HG03575 (cell line): Measurements from ENCODE around the gene IGF1.
"Not testable (repeated sequence)": the region's sequence is repeated elsewhere in the genome, so short reads cannot be mapped to it uniquely, and the experiment has no call there.

Experiments
- ATAC-seq: cut with Tn5 transposase; IDR thresholded peaks from one replicate; pipeline ENCODE4 v1.9.1; 2021; ENCODE audit not compliant: unreplicated experiment, insufficient number of reproducible peaks, low FRiP score; ENCODE audit errors: extremely low read depth

Gene IGF1

DNA sequence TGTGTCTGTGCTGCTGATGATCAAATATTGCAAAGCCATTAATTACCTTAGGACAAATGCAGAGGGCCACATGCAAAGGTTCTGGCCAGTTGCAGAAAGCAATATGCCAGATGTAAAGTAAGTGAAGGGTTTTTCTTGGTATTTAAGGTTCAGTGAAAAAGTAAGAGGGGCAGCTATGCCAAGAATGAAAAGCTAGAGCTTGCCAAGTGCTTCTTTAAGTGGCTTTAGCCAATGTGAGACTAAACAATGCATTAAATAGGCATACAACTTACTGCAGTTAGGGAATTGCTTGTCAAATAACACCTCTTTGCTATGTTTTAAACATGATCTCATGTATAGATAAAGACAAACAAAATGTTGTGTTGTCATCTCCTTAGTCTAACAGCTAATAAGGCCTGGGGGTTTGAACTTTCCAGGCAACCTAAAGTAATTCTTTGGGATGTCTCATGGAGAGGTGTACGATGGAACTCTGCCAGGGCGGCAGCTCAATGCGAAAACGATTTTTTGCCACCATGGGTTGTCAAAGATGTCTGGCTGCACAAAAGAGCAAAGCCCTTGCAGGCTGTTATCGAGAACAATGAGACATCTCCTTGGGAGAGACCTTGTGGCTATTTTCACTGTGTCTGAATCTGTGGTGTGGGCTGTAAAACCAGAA, 12.0 kb downstream of the IGF1 start:
- ATAC-seq, result no peak

DNA sequence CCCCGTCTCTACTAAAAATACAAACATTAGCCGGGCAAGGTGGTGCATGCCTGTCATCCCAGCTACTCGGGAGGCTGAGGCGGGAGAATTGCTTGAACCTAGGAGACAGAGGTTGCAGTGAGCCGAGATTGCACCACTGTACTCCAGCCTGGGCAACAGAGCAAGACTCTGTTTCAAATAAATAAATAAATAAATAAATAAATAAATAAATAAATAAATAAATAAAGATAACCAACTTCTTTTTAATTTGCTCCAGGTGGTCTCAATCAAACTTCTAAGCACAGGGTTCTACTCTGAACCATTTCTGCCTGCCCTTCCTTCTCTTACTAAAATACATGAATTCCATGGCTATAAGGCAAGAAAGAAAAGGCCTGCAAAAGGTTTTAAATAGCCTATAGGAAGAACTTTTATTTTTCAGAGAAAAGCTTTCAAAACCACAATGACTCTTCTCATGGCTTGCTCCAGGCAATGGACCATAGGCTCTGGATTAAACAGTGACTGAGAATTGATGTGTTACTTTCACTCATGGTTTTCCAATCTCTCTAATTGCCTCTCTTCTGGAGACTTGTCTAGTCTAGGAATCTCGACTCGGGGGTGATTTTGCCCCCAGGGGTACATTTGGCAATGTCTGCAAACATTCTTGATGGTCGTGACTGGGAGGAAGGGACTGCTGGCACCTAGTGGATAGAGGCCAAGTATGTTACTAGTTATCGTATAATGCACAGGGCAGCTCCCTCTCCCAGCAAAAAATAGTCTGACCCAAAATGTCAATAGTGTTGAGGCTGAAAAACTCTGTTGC, 14.4 kb downstream of the IGF1 start:
- no peak for ATAC-seq

DNA sequence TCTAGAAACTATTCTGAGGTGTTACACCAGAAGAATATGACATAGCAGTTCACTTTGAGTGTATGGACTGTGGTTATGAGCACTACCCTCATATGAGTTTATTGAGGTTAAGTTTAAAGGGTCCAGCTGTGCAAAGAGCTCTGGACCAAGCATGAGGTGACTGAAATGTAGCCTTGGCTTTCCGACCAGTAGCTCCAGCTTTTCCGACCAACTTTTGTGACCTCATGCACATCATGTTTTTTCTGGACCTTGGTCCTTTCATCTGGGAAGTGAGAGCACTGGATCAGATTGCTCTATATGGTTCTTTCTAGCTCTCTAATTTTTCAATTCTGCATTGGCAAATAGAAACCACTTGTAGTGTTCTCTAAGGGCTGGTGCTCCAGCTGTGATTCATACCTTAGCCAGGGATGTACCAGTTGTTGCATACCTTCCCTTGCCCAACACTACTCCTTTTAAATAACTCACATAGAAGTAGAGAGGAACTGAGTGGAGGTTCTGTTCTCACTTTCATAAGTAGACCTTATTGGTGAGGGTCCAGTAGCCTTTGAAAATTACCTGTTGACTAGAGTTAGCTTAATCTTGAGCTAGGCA, 16.6 kb downstream of the IGF1 start:
- no peak for ATAC-seq

DNA sequence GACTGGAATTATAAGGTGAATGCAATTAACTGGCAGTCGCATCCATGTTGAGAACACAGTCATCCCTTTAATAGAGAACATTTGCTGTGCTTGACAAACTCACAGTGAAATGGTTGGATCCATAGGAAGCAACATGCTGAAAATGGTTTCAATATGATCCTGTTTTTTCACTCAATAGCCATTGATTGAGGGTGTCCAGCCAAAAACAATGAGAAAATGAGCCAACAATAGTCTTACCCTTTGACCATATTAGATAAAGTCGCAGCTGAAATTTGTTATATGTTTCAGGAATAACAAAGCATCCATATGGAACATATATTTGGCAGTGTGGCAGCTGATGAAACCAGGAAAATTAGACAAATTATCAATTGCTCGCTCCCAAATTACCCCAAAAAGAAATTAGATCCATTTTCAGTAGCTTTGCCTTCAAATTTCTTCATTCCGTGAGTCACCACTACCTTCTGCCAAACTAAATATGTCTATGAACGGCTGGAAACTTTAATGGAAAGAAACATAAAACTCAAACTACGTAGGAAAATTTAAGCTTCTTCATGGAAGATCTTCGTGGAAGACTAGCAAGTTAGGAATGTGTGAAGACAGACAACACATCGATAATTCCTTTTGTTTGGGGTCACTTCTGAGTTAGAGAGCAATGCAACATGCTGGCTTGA, 17.4 kb downstream of the IGF1 start:
- ATAC-seq, result no peak

DNA sequence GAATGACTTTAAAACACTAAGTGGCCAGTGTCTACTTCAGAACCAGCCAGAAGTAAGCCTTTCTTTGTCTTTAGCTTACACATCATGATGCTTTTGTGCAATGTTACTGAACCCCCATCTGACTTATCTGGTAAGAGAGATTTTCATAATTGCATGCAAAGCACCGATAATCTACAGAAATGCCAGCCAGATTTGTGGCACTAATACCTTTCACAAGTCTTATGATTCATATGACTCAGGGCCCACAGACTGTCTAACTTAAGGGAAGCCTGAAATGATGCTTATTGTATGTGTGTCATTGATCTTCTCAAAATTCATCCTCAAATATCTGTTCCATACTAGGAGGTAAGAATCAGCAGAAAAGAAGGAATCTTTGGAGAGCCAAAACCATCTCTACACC, 18.0 kb downstream of the IGF1 start:
- no peak for ATAC-seq

DNA sequence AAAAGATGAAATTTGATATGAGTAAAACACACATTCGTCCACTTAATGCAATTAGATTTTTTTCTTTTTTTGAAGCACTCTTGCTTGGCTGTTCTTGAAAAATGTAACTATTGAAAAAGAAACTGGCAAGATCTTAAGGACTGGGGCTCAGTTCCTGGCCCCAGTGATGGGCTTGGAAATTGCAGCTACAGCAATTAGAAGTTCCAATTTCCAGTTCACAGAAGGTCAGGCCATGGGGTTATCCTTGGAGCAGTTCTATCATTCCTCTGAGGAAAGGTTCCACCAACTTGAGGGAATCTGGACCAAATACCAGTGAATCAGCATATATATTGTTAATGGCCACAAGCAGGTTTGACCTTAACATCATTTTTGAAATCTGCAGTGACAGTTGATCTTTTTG, 18.9 kb downstream of the IGF1 start:
- ATAC-seq, result no peak

DNA sequence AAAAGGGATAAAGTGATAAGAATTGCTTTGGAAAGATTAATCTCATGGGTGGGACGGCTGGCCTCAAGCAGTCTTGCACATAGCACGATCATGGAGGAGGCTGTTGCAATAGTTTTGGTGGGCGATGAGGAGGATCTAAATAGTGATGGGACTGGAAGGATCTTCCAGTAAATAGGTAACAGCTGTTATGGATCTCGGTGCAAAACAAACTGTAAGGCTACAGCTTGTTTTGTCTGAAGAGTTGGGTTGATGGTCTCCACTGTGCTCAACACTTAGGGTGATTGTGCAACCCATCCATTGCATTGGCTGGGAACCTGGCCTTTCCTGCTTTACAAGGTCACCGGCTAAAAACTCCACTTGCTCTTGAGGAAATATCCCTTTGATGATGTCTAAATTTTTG, 21.0 kb downstream of the IGF1 start:
- no peak for ATAC-seq

DNA sequence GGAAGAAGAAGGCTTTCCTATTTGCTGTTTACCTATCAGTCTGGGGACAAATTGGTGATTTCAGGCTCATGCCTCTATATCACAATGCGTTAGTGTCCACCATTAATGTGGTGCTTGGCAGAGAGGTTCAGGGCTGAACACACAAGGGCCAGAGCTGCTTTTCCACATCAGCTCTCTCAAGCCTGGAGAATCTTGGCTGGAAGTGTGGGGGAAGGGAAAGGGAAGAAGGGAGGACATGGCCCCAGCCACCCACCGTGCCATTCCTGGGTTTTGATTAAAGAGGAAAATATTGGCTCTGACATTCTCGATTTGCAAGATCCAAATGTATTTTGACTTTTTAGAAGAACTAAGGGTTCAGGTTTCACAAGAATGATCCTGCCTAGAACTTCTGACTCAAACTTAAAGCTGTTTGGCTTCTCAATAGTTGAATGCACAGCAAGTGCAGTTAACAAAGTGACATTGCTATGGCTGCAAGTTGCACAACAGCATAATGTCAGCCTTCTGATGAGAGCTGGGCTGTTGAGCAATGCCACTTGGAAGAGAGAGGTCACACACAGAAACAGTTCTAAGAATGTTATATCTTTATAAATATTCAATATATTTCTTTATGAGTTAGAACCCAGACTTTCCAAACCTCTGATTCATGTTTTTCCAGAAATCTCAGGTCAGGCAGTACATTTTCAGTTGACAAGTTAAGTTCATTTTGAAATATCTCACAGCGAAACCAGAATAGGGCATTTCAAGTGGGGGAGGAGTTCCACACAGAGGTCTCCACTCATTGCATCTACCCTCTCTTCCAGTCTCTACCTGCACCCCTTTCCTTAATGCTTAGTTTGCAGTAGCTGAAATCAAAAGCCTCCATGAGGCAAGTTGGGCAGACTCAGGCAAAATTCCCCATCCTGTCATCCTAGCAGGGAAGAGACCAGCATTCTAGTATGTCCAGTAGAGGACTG, 25.3 kb downstream of the IGF1 start:
- ATAC-seq, result no peak

DNA sequence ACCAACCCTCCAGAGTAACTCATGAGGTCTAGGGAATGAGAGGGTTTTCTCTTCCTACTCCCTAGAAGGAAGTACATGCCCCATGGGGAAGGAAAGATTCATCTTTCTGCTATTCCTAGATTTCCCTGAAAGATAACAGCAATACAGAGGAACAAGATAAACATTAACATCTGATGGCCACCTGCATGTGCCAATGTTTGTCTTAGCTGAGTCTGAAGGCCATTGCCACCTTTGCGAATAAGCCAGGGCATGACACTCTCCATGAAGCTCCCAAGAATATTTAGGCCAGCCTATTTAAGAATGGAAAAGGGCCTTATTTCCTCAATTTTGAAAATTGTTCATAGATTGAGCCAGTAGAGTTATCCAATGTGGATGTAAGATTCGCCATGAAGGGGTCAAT, 26.0 kb downstream of the IGF1 start:
- no peak for ATAC-seq

DNA sequence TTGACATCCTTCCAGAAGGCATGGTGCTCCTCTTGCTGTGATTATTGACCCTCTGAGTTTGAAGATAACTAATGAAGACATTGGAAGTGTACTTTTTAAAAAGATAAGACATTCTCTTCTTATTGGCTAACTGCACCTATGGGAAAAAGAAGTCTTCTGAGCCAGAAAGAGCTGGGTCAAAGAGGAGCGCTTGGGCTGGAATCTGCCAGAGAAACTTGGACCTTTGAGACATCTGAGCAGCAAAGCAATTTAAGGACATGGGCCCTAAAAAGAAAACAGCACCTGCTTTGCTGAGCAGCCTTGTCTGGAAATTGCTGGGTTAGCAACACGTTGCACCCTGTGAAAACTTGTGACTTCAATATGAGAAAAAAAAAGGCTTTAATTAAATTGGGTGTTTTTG, 27.8 kb downstream of the IGF1 start:
- no peak for ATAC-seq

DNA sequence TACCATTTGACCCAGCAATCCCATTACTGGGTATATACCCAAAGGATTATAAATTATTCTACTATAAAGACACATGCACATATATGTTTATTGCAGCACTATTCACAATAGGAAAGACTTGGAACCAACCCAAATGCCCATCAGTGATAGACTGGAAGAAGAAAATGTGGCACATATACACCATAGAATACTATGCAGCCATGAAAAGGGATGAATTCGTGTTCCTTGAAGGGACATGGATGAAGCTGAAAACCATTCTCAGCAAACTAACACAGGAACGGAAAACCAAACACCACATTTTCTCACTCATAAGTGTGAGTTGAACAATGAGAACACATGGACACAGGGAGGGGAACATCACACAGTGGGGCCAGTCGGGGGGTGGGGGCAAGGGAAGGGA, 31.3 kb downstream of the IGF1 start:
- not testable (repeated sequence) for ATAC-seq

DNA sequence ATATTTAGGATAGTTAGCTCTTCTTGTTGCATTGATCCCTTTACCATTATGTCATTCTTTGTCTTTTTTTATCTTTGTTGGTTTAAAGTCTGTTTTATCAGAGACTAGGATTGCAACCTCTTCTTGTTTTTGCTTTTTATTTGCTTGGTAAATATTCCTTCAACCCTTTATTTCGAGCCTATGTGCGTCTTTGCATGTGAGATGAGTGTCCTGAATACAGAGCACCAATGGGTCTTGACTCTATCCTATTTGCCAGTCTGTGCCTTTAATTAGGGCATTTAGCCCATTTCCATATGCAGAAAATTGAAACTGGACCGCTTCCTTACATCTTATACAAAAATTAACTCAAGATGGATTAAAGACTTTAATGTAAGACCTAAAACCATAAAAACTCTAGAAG, 32.9 kb downstream of the IGF1 start:
- not testable (repeated sequence) for ATAC-seq

DNA sequence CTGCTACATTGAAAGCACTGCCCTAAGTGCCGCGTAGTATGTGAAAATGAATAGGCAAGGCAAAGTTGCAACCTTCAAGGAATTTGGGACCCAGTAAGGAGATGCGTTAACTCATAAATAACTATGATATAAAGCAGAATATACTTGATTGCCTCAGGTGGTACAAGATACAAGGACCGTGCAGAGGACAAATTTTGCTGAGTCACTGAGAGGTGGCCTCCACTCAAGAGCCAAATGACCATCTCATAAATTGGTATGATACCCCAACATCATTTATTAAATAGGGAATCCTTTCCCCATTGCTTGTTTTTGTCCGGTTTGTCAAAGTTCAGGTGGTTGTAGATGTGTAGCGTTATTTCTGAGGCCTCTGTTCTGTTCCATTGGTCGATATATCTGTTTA, 35.7 kb downstream of the IGF1 start:
- no peak for ATAC-seq

DNA sequence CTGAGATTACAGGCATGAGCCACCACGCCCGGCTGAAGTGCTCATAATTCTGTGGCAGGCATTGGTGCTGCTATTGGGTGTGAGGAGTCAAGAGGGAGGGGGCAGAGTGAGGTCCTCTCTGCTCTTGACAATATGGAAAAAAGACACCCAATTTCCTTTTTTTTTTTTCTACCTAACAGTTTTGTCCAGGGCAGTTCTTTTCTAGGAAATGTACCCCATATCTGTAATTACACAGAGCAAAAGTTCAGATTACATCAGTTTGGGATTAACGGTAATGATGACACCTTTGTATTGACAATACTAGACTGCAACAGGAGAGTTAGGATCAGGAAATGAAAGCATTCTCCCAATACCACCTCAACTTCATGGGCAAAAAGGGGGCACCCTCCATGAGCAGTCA, 36.3 kb downstream of the IGF1 start:
- no peak for ATAC-seq

DNA sequence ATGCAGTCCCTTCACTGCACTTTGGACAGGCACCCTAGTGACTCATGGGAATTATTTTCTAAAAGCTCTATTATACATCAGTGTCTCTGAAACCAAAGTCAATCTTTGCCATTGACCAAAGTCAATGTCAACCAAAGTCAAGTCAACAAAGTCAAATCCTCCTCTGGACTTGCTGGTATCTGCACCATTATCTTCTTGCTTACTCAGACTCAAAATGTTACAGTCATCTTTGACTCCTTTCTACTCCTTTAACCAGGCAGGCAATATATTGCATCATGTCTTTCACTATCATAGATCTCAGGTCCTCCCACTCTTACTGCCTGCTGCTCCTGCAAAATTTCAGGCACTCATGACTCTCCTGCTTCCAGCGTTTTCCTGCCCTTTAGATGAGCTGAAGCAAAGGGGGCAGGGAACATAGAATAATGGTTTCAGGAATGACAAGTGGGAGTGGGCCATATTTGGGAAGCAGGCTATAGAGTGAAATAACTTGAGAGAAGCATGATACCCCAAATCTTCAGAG, 39.2 kb downstream of the IGF1 start:
- ATAC-seq, result no peak

DNA sequence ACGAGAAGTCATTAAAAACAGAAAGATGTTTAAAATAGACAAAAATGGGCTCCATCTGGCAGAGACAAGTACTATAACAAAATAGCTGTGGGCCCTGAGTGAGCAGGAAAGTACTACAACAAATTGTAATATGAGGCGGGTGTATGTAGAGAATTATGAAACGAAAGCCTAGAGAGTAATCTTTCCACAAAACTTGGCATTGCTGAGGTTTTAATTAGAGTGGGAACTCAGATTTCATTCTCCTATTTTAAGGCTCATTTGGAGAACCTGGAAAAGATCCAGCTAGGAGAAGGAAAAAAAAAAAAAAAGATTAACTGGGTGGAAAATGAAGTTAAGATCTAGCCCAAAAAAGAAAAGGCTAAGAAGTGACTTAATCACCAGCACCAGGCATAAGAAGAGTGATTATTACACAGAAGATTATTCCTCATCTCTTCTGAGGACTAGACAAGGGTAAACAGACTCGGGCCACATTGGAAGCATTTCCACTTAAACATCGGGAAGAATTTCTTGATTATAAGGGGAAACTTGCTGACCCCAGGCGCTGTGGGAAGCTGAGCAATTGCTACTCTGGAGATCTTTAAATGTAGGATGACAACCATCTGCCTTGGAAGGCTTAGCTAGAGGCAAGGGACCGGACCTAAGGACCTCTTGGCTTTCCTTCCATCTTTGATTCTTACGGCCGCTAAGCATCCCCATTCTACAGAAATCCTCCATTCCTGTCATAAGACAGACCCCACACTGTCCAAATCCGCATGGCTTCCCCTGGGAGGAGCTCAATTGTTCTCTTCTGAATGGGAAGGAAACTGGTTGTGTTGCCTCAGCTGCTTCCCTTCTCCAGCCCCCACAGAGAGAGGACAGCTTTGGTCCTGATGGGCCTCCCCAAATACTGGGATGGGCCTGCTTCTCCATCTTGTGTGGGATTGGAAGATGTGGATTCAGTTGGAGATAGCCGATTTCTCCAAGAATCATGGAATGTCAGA, 40.6 kb downstream of the IGF1 start:
- no peak for ATAC-seq

DNA sequence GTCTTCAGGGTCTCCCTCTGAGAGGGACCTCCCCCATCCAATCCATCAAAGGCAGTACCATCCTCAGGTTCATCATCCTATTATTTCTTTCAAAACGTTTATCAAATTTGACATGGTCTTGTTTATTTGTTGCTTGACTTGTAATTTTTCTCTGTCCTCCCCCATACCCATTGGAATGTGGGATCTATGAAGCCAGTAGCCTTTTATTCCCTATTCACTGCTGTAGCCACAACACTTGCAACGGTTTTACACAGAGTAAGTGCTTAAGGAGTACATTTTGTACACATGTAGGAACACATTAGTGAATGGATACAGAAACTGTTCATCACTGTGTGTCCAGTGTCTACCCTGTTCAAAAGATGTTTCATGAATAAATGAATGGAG, 41.5 kb downstream of the IGF1 start:
- ATAC-seq, result no peak
